ENCODE data around the gene HEXIM1. TPM values are rescaled to one million over a fixed set of nuclear protein-coding genes. Genes with fewer than 3 reads are reported as not detected.

Gene HEXIM1
- polyA plus RNA-seq, 1 donor = 22.1 TPM

- peak; percentile 80 for DNase-seq (ENCODE audit: low read depth)
Observed at GRCh38 chr17:45146890-45147580, 1.2 kb upstream of the HEXIM1 start.

GRCh38 chr17:45147581-45148182 lies 593 bp upstream of the HEXIM1 start:
- DNase-seq (ENCODE audit: low read depth) = peak; percentile 95

DNA sequence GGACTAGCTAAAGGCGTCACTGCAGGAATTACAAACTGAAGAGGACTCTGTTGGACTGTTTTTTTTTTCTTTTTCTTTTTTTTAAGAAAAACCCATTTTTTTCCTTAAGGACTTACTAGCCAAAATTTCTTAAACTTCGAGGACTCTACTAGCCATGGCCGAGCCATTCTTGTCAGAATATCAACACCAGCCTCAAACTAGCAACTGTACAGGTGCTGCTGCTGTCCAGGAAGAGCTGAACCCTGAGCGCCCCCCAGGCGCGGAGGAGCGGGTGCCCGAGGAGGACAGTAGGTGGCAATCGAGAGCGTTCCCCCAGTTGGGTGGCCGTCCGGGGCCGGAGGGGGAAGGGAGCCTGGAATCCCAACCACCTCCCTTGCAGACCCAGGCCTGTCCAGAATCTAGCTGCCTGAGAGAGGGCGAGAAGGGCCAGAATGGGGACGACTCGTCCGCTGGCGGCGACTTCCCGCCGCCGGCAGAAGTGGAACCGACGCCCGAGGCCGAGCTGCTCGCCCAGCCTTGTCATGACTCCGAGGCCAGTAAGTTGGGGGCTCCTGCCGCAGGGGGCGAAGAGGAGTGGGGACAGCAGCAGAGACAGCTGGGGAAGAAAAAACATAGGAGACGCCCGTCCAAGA lies 878 bp downstream of the HEXIM1 start:
- DNase-seq (ENCODE audit: low read depth) = no peak

- DNase-seq (ENCODE audit: low read depth) = no peak
Observed at GRCh38 chr17:45149669-45150664, 1.7 kb downstream of the HEXIM1 start.

GRCh38 chr17:45150911-45151809 lies 2.9 kb downstream of the HEXIM1 start:
- no peak for DNase-seq (ENCODE audit: low read depth)

DNA sequence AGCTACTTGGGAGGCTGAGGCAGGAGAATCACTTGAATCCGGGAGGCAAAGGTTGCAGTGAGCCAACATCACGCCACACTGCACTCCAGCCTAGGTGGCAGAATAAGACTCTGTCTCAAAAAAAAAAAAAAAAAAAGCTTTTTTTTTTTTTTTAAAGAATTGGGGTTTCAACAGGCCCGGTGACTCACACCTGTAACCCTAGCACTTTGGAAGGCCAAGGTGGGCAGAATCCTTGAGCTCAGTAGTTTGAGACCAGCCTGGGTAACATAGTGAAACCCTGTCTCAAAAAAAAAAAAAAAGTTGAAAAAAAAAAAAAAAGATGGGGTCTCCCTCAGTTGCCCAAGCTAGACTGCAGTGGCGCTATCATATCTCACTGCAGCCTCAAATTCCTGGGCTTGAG lies 6.8 kb downstream of the HEXIM1 start:
- DNase-seq (ENCODE audit: low read depth) = no peak

DNA sequence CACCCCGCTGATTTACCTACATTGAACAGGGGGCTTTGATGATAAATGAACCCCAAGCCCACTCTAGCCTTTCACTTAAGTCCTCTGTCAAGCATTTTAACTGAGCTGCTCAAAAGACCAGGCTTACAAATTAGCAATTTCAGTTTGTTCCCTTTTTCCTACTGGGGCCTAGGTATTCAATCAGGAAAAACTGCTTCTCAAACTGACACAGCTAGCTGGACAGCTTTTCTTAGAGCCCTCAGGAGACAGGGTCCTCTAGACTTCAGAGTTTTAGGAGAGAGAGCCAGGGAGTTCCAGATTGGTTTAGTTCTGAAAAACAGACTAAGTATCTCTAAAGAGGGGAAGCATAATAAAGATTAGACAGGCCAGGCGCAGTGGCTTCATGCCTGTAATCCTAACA lies 7.2 kb downstream of the HEXIM1 start:
- DNase-seq (ENCODE audit: low read depth) = no peak

DNA sequence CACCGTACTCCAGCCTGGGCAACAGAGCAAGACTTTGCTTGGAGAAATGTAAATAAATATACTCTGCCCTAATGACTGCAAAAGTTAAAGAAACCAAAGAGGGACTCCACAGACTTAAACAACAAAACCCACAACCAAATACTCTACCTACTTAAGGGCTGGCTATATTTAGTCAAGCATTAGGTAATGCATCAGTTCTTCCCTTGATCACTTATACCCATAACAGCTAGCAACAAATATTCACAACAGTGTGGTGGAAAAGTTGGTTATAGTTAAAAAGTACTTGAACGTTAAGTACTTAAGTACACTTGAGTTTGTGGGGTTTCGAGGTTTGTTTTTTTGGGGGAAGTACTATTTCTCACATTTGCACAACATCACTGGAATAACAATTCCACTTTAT lies 8.0 kb downstream of the HEXIM1 start:
- no peak for DNase-seq (ENCODE audit: low read depth)

- DNase-seq (ENCODE audit: low read depth) = no peak
Observed at GRCh38 chr17:45160447-45161287, 12.4 kb downstream of the HEXIM1 start.

DNA sequence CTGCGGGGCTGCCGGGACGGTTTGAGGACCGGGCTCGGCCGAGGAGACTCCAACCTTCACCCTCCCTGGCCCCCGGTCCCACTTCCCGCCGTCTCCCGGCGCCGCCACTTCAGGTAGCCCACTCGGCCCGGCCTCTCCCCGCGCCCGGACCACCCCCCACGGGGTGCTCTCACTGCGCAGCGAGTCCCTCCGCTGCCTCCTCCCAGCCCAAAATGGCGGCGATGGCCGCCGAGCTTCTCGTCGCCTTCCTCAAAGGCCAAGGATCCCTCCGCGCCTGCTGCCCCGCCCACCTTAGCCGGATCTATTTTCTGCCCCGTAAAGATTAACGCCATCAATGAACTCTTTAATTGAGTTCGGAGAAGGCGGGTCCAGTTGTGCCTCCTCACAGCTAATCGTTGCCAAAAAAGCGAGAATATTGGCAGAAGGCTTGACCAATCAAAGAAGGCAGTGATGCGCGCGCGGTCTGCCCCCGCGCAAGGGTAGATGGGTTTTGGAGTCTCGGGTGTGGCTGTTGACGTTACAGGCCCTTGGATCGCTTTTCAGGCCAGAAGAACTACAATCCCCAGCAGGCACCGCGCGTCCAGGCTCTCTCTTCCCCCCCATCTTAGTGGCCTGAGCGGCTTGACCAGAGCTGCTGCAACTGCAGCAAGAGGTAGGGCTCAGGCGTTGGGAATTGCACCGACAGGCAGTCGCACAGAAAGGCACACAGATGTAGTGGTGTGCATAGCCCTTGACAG lies 13.2 kb downstream of the HEXIM1 start, which contains the start of gene HEXIM2:
HEXIM2 (plus strand) TSS at position 588 of the 737 bp plus-strand sequence. CDS start 919 bp downstream, outside the sequence.
- peak; percentile 100 for DNase-seq (ENCODE audit: low read depth)

DNA sequence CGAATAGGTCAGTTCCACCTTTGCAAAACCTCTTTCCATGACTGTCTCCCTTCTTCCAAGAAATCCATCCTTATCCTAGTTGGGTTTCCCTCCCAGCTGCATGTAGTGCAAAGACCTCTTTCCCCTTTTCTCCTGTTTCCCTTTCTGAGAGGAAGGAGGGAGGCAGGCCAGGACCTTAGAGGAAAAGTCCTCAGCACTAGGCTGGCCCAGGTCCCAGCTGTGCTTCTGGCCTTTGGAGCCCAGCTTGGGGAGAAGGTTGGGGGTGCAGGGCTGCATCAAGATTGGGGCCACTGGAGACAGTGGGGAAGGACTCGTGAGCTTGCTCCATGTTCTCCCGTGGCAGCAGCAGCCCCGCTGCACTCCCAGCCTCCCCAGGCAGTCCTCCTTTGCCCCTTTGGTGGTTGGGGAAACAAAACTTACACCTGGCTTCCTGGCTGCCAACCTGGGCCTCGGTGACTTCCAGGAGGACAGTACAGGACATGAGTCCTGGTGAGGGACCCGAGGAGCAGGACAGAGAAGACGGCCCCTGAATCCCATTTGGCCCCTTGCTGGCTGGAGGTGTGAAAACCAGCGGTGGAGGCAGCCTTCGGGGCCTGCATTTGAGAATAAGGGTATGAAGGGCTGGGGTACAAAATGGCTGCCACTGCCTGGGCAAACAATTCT lies 13.9 kb downstream of the HEXIM1 start:
- no peak for DNase-seq (ENCODE audit: low read depth)

DNA sequence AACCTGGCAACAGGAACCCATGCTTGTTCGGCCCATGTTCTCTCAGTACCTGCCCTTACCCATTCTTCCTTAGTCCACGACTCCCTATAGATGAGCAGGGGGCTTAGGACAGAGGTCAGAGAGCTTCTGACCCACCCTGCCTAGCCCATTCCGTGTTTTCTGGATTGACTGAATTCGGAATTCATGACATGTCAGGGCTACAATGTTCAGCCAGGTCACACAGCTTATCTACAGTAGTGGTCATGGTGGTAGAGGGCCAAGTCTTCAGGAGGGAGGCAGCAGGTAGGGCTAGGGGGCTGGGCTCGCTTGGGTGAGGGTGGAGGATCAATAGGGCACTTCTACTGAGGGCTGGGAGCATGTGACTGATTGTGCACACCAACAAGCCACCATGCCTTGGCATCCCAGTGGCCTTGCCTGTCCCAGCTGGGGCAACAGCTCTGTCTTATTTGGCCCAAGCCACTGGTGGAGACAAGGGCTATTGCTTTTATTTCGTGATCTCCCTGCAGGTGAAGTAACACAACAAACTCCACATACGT lies 16.5 kb downstream of the HEXIM1 start:
- no peak for DNase-seq (ENCODE audit: low read depth)

- no peak for DNase-seq (ENCODE audit: low read depth)
Observed at GRCh38 chr17:45168991-45169752, 20.9 kb downstream of the HEXIM1 start.

DNA sequence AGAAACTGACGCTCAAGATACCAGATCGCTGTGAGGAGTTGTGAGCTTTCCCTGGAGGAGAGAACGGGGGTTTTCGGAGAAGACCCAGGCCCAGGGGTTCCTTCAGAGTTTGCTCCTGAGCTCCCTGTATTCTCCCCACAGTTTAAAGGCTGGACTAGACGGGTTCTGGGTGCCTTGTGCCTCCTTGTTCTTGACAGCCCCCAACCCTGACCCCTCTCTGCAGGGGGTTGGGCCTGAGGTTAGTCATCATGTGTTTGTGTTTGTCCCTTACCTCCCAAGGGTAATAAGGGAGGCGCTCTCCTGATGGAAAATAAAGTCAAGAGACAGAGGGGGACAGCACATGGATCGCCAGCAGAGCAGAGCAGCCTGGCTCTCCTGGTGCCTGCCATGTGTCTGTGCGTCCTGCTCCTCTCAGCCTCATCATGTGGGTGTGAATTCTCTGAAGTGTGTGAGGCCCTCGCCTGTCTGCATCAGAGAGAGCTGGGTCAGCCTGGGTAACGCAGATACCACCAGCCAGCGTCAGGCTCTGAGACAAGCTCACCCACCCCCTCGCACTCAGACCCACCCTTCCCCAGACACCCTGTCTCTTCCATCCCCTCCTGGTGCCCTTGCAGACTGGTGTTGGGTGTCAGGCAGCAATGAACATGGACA lies 22.1 kb downstream of the HEXIM1 start:
- no peak for DNase-seq (ENCODE audit: low read depth)

- no peak for DNase-seq (ENCODE audit: low read depth)
Observed at GRCh38 chr17:45170931-45171337, 22.7 kb downstream of the HEXIM1 start.

GRCh38 chr17:45171338-45172231 lies 23.3 kb downstream of the HEXIM1 start:
- no peak for DNase-seq (ENCODE audit: low read depth)

All from forelimb muscle (tissue), 1 donor.